Karpas-422 (cell line): Measurements from ENCODE around the gene ZNF830. TPM values are rescaled to one million over a fixed set of nuclear protein-coding genes. Genes with fewer than 3 reads are reported as not detected.
"Not testable (repeated sequence)": the region's sequence is repeated elsewhere in the genome, so short reads cannot be mapped to it uniquely, and the experiment has no call there.

Experiments used
- DNase-seq: peaks from one replicate; pipeline ENCODE4 v3.0.0-alpha.2; 2015
- H2AFZ ChIP-seq: fragments of 200-600 bp; sonication (generic); 2 replicates; pipeline ENCODE4 v1.6.1; 2014; ENCODE audit warnings: antibody characterized with exemption, low read length, mixed read lengths
- H3K27ac ChIP-seq: fragments of 200-600 bp; sonication (generic); 2 replicates; pipeline ENCODE4 v1.5.1; 2014; ENCODE audit warnings: mild to moderate bottlenecking, low read length, moderate library complexity
- H3K27me3 ChIP-seq: fragments of 200-600 bp; sonication (generic); 2 replicates; pipeline ENCODE4 v1.6.1; 2014; ENCODE audit warnings: low read length, mixed read lengths
- H3K36me3 ChIP-seq: fragments of 200-600 bp; sonication (generic); 2 replicates; pipeline ENCODE4 v1.6.1; 2014; ENCODE audit warnings: low read length, mixed read lengths; ENCODE audit not compliant: insufficient read depth
- H3K4me1 ChIP-seq: fragments of 200-600 bp; sonication (generic); 2 replicates; pipeline ENCODE4 v1.6.1; 2014; ENCODE audit warnings: mild to moderate bottlenecking, low read length, mixed read lengths
- H3K4me2 ChIP-seq: fragments of 200-600 bp; sonication (generic); 2 replicates; pipeline ENCODE4 v1.6.1; 2014; ENCODE audit warnings: low read length, low read depth, mild to moderate bottlenecking; ENCODE audit not compliant: poor library complexity, severe bottlenecking
- H3K4me3 ChIP-seq: fragments of 200-600 bp; sonication (generic); 2 replicates; pipeline ENCODE4 v1.5.1; 2014; ENCODE audit warnings: mild to moderate bottlenecking, antibody characterized with exemption, low read length, mixed read lengths
- H3K79me2 ChIP-seq: fragments of 200-600 bp; sonication (generic); 2 replicates; pipeline ENCODE4 v1.6.1; 2014; ENCODE audit warnings: mild to moderate bottlenecking, low read length, mixed read lengths
- H3K9ac ChIP-seq: fragments of 200-600 bp; sonication (generic); 2 replicates; pipeline ENCODE4 v1.6.0; 2014; ENCODE audit warnings: low read length
- H3K9me2 ChIP-seq: fragments of 200-600 bp; sonication (generic), shearing (Covaris generic); replicated peaks from 2 replicates; pipeline ENCODE4 v1.6.0; 2014; ENCODE audit warnings: mild to moderate bottlenecking, low read length, moderate library complexity; ENCODE audit not compliant: insufficient read depth
- H3K9me3 ChIP-seq: fragments of 300-700, 200-600 bp; sonication (generic); 2 replicates; pipeline ENCODE4 v1.6.1; 2014; ENCODE audit warnings: low read length, mixed read lengths
- H4K20me1 ChIP-seq: fragments of 200-600 bp; sonication (generic); 2 replicates; pipeline ENCODE4 v1.6.1; 2014; ENCODE audit warnings: mild to moderate bottlenecking, antibody characterized with exemption, low read length, low read depth; ENCODE audit not compliant: insufficient read depth
- total RNA-seq: library from RNA; depleted of rRNA; stranded (reverse); fragments of >200 nt; shearing (Covaris generic); gene quantifications from 2 replicates; pipeline ENCODE4 v1.2.3, GENCODE V29; 2014; ENCODE audit warnings: low replicate concordance

The ZNF830 gene
- total RNA-seq, 1 experiment from 2014 or later: 10.2 TPM

DNA sequence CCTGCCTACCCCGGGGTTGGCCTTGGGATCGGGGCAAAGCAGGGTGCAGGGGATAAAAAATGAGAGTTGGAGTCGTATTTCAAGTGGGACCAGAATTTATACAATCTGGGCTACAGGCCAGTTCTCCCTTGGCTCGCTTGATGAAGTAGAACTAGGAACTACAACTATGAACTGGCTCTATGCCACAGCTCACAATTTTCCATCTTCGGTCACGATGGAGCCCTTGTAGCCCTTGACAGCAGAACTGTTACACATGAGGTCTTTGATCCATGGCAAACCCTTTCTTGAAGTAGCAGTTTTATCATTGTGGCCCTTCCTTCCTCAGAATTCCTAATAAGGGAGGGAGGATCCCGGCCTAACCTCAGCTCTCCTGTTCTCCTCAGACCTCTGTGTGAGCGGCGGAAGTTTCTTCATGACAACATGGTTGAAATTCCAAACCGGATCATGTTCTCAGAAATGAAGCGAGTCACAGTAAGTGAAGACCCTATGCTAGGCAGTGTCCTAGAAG lies 36.1 kb downstream of the ZNF830 start:
- Histone ChIP-seq H3K4me1 (no peaks in the 10 kb centered on the region), H3K9me3 (no peaks in the 10 kb centered on the region), H3K79me2 (no peaks in the 10 kb centered on the region), H2AFZ (no peak overlapping the region), H3K4me2 (no peak overlapping the region), H3K27me3 (no peaks in the 10 kb centered on the region), H3K4me3 (no peak overlapping the region), H3K36me3 (peaks cover 9% of the 10 kb centered on the region; the same call in 1 of the 2 replicates), H3K27ac (no peak overlapping the region), H4K20me1 (no peaks in the 10 kb centered on the region), H3K9me2 (no peaks in the 10 kb centered on the region), H3K9ac (no peak overlapping the region)
- no peak for DNase-seq

DNA sequence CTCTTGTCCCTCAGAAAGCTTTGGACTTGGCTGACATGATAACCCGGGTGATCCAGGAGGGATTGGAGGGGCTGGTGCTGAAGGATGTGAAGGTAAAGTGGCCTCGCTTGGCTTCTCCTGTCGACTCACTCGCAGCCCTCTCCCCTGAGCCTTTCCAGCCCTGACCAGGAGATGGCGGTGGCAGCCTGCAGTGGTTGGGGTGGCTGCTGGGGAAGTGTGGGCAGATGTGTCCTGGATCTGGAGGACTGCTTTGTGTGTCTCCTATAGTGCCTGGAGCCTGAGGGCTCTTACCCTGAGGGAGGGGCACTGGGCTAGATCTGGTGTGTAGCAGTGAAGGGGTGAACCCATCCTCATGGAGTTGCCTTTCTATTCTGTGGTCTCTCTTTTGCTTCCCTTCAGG lies 36.9 kb downstream of the ZNF830 start:
- no peak overlapping the region for H3K27ac ChIP-seq
- no peaks in the 10 kb centered on the region for H3K27me3 ChIP-seq
- H4K20me1 ChIP-seq: no peaks in the 10 kb centered on the region
- H3K9ac ChIP-seq: no peak overlapping the region
- peaks cover 9% of the 10 kb centered on the region; the same call in 1 of the 2 replicates for H3K36me3 ChIP-seq
- H3K9me2 ChIP-seq: no peaks in the 10 kb centered on the region
- no peak overlapping the region for H3K4me2 ChIP-seq
- H3K4me1 ChIP-seq: no peaks in the 10 kb centered on the region
- peak; percentile 86 for DNase-seq
- H3K9me3 ChIP-seq: no peaks in the 10 kb centered on the region
- no peaks in the 10 kb centered on the region for H3K79me2 ChIP-seq
- H3K4me3 ChIP-seq: no peak overlapping the region
- H2AFZ ChIP-seq: no peak overlapping the region

DNA sequence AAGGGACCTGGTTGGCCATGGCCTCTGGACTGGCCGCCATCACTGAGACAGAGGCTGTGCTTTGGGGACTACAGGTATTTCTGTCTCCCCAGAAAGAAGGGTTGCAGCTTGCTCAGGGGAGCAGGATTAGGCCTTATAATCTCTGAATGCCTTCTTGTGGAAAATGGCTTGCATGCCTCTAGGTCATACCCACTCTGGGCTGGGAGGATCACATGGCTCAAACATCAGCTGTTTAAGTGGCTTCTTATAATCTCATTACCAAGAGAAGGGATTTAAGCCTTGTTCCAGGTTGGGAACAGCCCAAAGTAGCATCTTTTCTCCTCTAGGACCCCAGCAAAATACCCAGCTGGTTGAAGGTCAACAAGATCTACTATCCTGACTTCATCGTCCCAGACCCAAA lies 38.1 kb downstream of the ZNF830 start:
- Histone ChIP-seq H3K4me3 (no peak overlapping the region), H2AFZ (no peak overlapping the region), H3K27me3 (no peaks in the 10 kb centered on the region), H3K36me3 (peaks cover 7% of the 10 kb centered on the region; the same call in 1 of the 2 replicates), H3K4me2 (no peak overlapping the region), H3K9ac (no peak overlapping the region), H3K79me2 (no peaks in the 10 kb centered on the region), H3K9me2 (no peaks in the 10 kb centered on the region), H3K9me3 (no peaks in the 10 kb centered on the region), H4K20me1 (no peaks in the 10 kb centered on the region), H3K4me1 (no peaks in the 10 kb centered on the region), H3K27ac (no peak overlapping the region)
- DNase-seq: no peak

DNA sequence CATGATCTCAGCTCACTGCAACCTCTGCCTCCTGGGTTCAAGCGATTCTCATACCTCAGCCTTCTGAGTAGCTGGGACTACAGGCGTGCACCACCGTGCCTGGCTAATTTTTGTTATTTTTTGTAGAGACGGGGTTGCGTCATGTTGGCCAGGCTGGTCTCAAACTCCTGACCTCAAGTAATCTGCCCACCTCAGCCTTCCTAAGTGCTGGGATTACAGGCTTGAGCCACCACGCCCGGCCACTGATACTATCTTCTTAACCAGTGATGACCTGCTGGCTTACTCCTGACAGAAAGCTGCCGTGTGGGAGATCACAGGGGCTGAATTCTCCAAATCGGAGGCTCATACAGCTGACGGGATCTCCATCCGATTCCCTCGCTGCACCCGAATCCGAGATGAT lies 39.6 kb downstream of the ZNF830 start:
- H3K4me2 ChIP-seq, H3K36me3 ChIP-seq, H3K79me2 ChIP-seq: not testable (repeated sequence)

DNA sequence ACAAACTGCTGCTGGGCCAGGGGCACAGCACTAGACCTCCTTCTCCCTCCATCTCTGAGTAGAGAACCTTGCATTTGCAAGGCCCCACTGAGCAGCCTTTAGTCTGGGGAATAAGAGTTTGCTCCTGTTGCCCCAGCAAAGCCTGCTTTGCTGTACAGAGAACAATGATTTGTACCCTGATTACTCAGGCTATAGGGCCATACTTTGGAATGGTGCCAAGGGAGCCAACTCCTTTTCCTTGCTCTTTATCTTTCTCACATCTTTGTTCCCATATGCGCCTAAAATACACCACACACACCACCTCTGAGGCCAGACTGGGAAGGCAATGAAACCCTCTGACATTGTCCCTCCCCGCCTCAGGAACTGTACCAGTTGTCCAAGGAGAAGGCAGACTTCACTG lies 40.2 kb downstream of the ZNF830 start:
- Histone ChIP-seq H3K27me3 (no peaks in the 10 kb centered on the region), H4K20me1 (no peaks in the 10 kb centered on the region), H3K9me2 (no peaks in the 10 kb centered on the region), H3K79me2 (no peaks in the 10 kb centered on the region), H3K36me3 (0 out of 2 replicates have a peak, but pooled peaks cover 3% of the 10 kb centered on the region), H3K9ac (no peak overlapping the region), H3K27ac (no peak overlapping the region), H2AFZ (no peak overlapping the region), H3K4me1 (no peaks in the 10 kb centered on the region), H3K9me3 (no peaks in the 10 kb centered on the region), H3K4me3 (no peak overlapping the region), H3K4me2 (no peak overlapping the region)
- DNase-seq: no peak

More for the DNA sequence above, 39.6 kb downstream of the ZNF830 start:
- H2AFZ ChIP-seq, H3K4me3 ChIP-seq, DNase-seq, H3K4me1 ChIP-seq, H4K20me1 ChIP-seq, H3K27me3 ChIP-seq, H3K9ac ChIP-seq, H3K9me3 ChIP-seq, H3K27ac ChIP-seq, H3K9me2 ChIP-seq: not testable (repeated sequence)

DNA sequence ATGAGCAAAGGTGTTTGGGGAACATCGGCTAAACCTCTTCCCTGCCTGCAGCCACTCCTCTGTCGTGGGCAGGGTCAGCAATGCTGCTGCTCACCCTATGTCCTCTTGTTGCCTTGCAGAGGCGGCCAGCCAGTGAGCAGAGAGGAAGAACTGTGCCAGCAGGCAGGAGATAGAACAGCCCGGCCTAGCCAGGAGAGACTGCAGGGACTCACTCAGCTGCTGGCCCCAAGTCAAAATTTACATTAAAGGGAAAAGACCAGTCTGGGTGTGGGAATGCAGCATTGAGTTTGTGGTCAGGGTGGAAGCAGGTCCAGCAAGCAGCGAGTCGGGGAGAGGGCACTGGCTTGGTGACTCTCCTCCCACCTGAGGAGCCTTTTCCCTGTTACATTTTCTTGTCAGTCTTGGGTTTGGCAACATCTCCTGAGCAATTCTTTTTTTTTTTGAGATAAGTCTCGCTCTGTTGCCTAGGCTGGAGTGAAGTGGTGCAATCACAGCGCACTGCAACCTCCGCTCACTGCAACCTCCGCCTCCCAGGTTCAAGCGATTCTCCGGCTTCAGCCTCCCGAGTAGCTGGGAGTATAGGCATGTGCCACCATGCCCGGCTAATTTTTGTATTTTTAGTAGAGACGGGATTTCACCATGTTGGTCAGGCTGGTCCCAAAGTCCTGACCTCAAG lies 41.7 kb downstream of the ZNF830 start:
- Histone ChIP-seq H3K9me3 (no peaks in the 10 kb centered on the region), H4K20me1 (no peaks in the 10 kb centered on the region), H3K79me2 (no peaks in the 10 kb centered on the region), H3K9me2 (no peaks in the 10 kb centered on the region), H3K4me2 (no peak overlapping the region), H3K4me3 (no peak overlapping the region), H2AFZ (no peak overlapping the region), H3K27ac (no peak overlapping the region), H3K27me3 (no peaks in the 10 kb centered on the region), H3K36me3 (0 out of 2 replicates have a peak, but pooled peaks cover 3% of the 10 kb centered on the region), H3K4me1 (no peaks in the 10 kb centered on the region), H3K9ac (no peak overlapping the region)
- DNase-seq: no peak

DNA sequence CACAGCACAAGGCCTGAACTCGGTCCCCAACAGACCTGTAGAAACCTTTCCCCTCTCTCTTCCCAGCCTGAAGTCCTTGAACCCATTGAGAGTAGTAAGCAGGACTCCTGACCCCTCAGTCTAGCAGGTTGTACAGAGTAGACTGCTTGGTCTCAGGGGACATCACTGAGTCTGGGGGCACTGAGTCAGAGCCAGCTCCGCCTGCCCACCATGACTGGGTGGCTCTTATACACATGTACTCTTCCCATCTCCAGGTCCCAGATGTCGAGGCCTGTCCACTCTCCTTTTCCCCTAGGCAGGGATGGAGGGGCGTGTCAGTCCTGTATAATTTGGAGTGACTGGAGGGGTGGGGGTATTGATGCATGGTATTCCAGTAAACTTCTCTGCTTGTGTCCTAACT lies 42.4 kb downstream of the ZNF830 start:
- Histone ChIP-seq H3K4me1 (no peaks in the 10 kb centered on the region), H3K9me3 (no peaks in the 10 kb centered on the region), H2AFZ (no peak overlapping the region), H3K4me2 (no peak overlapping the region), H3K4me3 (no peak overlapping the region), H3K9me2 (no peaks in the 10 kb centered on the region), H3K27ac (no peak overlapping the region), H4K20me1 (no peaks in the 10 kb centered on the region), H3K27me3 (no peaks in the 10 kb centered on the region), H3K36me3 (0 out of 2 replicates have a peak, but pooled peaks cover 2% of the 10 kb centered on the region), H3K9ac (no peak overlapping the region), H3K79me2 (no peaks in the 10 kb centered on the region)
- no peak for DNase-seq

DNA sequence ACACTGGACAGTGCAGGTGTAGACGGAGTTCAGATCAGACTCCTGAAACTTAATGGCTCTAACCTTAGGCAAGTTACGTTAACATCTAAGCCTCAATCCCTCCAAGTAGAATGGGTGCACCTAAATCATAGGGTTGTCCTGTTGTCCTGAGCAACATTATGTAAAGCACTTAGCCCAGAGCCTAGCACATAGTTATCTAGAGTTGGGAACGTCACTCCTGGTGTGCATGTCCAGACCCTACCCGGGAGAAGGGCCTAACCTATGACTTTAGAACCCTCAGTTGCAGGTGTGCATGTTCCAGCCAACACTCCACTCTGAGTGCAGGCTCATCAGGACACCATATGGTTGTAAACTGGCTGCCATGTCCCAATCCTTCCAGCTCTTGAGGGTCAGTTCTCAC lies 45.0 kb downstream of the ZNF830 start:
- Histone ChIP-seq H3K27ac (no peak overlapping the region), H3K4me2 (no peak overlapping the region), H4K20me1 (no peaks in the 10 kb centered on the region), H3K4me1 (no peaks in the 10 kb centered on the region), H3K36me3 (no peaks in the 10 kb centered on the region; the same call in 1 of the 2 replicates), H3K9me3 (no peaks in the 10 kb centered on the region), H3K79me2 (no peaks in the 10 kb centered on the region), H3K9me2 (no peaks in the 10 kb centered on the region), H3K9ac (no peak overlapping the region), H3K4me3 (no peak overlapping the region), H3K27me3 (no peaks in the 10 kb centered on the region), H2AFZ (no peak overlapping the region)
- DNase-seq: no peak
